Adipocyte (in vitro differentiated cells): ENCODE measurements around the gene HSPG2.

Experiments used
- DNase-seq: peaks from one replicate; pipeline ENCODE4 v3.0.0-alpha.2; 2015; ENCODE audit warnings: low read depth
- H3K27me3 ChIP-seq: replicated peaks from 2 replicates; pipeline ENCODE4 v1.7.0; 2013; ENCODE audit warnings: mild to moderate bottlenecking, low read length, moderate library complexity; ENCODE audit not compliant: control insufficient read depth, insufficient read depth
- H3K36me3 ChIP-seq: 2 replicates; pipeline ENCODE4 v1.7.0; 2013; ENCODE audit warnings: low read length, mild to moderate bottlenecking, moderate library complexity; ENCODE audit not compliant: control insufficient read depth, insufficient read depth, severe bottlenecking
- H3K4me1 ChIP-seq: 2 replicates; pipeline ENCODE4 v1.7.0; 2013; ENCODE audit warnings: mild to moderate bottlenecking, low read length, moderate library complexity; ENCODE audit not compliant: control insufficient read depth, insufficient read depth
- H3K4me3 ChIP-seq: 2 replicates; pipeline ENCODE4 v1.7.0; 2013; ENCODE audit warnings: mild to moderate bottlenecking, low read length, moderate library complexity
- H3K9ac ChIP-seq: 2 replicates; pipeline ENCODE4 v1.7.0; 2013; ENCODE audit warnings: mild to moderate bottlenecking, low read length, moderate library complexity
- H3K9me3 ChIP-seq: 2 replicates; pipeline ENCODE4 v1.7.0; 2013; ENCODE audit warnings: mild to moderate bottlenecking, low read length, moderate library complexity; ENCODE audit not compliant: control insufficient read depth

The HSPG2 gene

GRCh38 chr1:21841852-21842466, 95.2 kb downstream of the HSPG2 start:
- Histone ChIP-seq H3K9ac (no peak overlapping the region), H3K36me3 (peaks cover 98% of the 10 kb centered on the region), H3K27me3 (no peaks in the 10 kb centered on the region), H3K9me3 (no peaks in the 10 kb centered on the region), H3K4me1 (no peaks in the 10 kb centered on the region), H3K4me3 (no peak overlapping the region)
- no peak for DNase-seq

- no peaks in the 10 kb centered on the region for H3K4me1 ChIP-seq
- H3K9ac ChIP-seq: no peak overlapping the region
- DNase-seq: no peak
- H3K4me3 ChIP-seq: no peak overlapping the region
- no peaks in the 10 kb centered on the region for H3K27me3 ChIP-seq
- H3K9me3 ChIP-seq: no peaks in the 10 kb centered on the region
- H3K36me3 ChIP-seq: peaks cover 98% of the 10 kb centered on the region
Measured at GRCh38 chr1:21840981-21841380, 96.1 kb downstream of the HSPG2 start.

GRCh38 chr1:21839337-21840037, 97.6 kb downstream of the HSPG2 start:
- peaks cover 99% of the 10 kb centered on the region for H3K36me3 ChIP-seq
- H3K9me3 ChIP-seq: no peaks in the 10 kb centered on the region
- no peaks in the 10 kb centered on the region for H3K27me3 ChIP-seq
- no peak overlapping the region for H3K9ac ChIP-seq
- no peaks in the 10 kb centered on the region for H3K4me1 ChIP-seq
- no peak for DNase-seq
- H3K4me3 ChIP-seq: no peak overlapping the region

GRCh38 chr1:21838359-21839157, 98.6 kb downstream of the HSPG2 start:
- Histone ChIP-seq H3K4me3 (no peak overlapping the region), H3K27me3 (no peaks in the 10 kb centered on the region), H3K4me1 (no peaks in the 10 kb centered on the region), H3K9me3 (no peaks in the 10 kb centered on the region), H3K9ac (no peak overlapping the region), H3K36me3 (peaks cover 99% of the 10 kb centered on the region)
- no peak for DNase-seq

- H3K4me3 ChIP-seq: no peak overlapping the region
- DNase-seq: no peak
- H3K27me3 ChIP-seq: no peaks in the 10 kb centered on the region
- no peaks in the 10 kb centered on the region for H3K9me3 ChIP-seq
- H3K9ac ChIP-seq: no peak overlapping the region
- no peaks in the 10 kb centered on the region for H3K4me1 ChIP-seq
- H3K36me3 ChIP-seq: peaks cover 99% of the 10 kb centered on the region
Measured at GRCh38 chr1:21837476-21837875, 99.6 kb downstream of the HSPG2 start.

GRCh38 chr1:21836729-21837128, 100.4 kb downstream of the HSPG2 start:
- Histone ChIP-seq H3K36me3 (peaks cover 99% of the 10 kb centered on the region), H3K9me3 (no peaks in the 10 kb centered on the region), H3K4me3 (no peak overlapping the region), H3K27me3 (no peaks in the 10 kb centered on the region), H3K9ac (no peak overlapping the region), H3K4me1 (no peaks in the 10 kb centered on the region)
- DNase-seq: no peak

GRCh38 chr1:21836010-21836409, 101.1 kb downstream of the HSPG2 start:
- no peak for DNase-seq
- H3K9ac ChIP-seq: no peak overlapping the region

GRCh38 chr1:21834666-21835065, 102.4 kb downstream of the HSPG2 start:
- Histone ChIP-seq H3K9ac (no peak overlapping the region), H3K4me1 (no peaks in the 10 kb centered on the region), H3K9me3 (no peaks in the 10 kb centered on the region), H3K27me3 (no peaks in the 10 kb centered on the region), H3K4me3 (no peak overlapping the region), H3K36me3 (peaks cover 98% of the 10 kb centered on the region)
- no peak for DNase-seq

More at GRCh38 chr1:21836010-21836409, 101.1 kb downstream of the HSPG2 start:
- H3K36me3 ChIP-seq: peaks cover 99% of the 10 kb centered on the region
- no peaks in the 10 kb centered on the region for H3K27me3 ChIP-seq
- H3K4me3 ChIP-seq: no peak overlapping the region
- H3K4me1 ChIP-seq: no peaks in the 10 kb centered on the region
- no peaks in the 10 kb centered on the region for H3K9me3 ChIP-seq

- Histone ChIP-seq H3K27me3 (no peaks in the 10 kb centered on the region), H3K4me3 (no peak overlapping the region), H3K4me1 (no peaks in the 10 kb centered on the region), H3K36me3 (peaks cover 98% of the 10 kb centered on the region), H3K9me3 (no peaks in the 10 kb centered on the region), H3K9ac (no peak overlapping the region)
- DNase-seq: no peak
Measured at GRCh38 chr1:21834094-21834493, 103.0 kb downstream of the HSPG2 start.

- no peak for DNase-seq
- H3K9me3 ChIP-seq: no peaks in the 10 kb centered on the region
- no peaks in the 10 kb centered on the region for H3K4me1 ChIP-seq
- H3K4me3 ChIP-seq: no peak overlapping the region
- H3K27me3 ChIP-seq: no peaks in the 10 kb centered on the region
- H3K9ac ChIP-seq: no peak overlapping the region
- peaks cover 98% of the 10 kb centered on the region for H3K36me3 ChIP-seq
Measured at GRCh38 chr1:21833392-21833976, 103.6 kb downstream of the HSPG2 start.

GRCh38 chr1:21831454-21831970, 105.6 kb downstream of the HSPG2 start:
- Histone ChIP-seq H3K9me3 (no peaks in the 10 kb centered on the region), H3K36me3 (peaks cover 98% of the 10 kb centered on the region), H3K4me3 (no peak overlapping the region), H3K9ac (no peak overlapping the region), H3K27me3 (no peaks in the 10 kb centered on the region), H3K4me1 (no peaks in the 10 kb centered on the region)
- no peak for DNase-seq
